ENCODE data around the gene OPCML.

OPCML gene

DNA sequence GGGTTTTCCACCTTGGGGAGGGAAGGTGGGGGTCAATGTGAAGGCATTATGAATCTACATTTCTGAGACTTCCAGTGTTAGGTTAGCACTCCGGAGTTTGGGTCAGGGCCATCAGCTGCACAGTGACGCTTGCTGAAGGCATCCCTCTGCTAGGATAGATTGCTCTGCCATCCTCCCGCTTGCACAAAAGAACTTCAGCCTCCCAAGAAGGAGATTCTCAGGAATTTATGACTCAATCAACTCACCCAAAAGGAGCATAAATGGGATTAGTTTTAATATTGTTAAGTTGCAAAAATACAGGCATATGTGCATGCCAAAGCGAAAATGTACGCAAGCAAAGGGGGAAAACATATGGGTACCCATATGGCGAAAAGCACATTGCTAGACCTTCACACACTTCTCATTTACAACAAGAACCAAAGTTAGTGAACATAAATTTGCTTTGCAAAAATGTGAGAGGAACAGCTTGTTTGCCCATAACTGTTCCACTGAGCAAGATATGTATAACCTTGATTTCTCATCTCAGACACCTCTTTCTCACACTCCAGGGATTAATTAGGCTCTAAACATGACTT lies 1013.0 kb downstream of the OPCML start:
- no peak for DNase-seq

DNA sequence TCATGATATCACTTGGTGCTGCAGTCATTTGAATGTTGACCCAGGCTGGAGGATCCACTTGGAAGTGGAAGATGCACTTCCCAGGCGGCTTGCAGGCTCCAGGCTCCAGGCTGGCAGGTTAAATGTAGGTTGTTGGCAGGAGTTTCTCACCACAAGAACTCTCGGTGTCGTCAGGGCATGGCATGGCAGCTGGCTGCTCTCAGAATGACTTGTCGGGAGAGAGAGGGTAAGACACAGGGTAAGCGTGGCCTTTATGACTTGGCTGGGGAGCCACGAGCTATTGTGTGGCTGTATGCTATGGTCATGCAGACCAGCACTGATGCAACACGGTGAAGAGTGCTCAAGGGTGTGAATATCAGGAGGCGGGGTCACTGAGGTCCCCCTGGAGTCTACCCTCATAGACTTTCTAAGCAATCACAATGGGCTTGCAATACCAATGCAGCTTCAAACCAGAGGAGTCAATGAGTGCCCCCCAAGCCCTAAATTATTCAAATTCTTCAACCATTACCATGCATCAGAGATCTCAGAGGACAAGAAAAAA lies 1027.7 kb downstream of the OPCML start:
- DNase-seq = no peak

DNA sequence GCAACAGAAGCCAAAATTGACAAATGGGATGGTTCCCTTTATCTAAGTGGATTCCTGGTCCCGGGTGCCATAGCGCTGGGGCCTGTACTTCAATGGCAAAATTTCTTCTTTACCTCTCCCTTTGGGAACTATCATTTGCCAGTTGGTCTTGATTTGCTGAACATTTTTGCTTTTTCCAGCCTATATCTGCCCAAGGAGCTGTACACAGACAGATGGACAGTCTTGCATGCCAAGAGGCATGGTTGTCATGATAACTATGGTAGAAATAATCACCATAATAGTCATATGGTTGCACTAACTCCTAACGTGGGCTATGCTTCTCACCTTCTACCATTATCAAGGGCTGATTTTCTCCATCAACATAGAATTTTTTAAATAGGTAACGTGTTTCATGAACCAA lies 1030.9 kb downstream of the OPCML start:
- no peak for DNase-seq

DNA sequence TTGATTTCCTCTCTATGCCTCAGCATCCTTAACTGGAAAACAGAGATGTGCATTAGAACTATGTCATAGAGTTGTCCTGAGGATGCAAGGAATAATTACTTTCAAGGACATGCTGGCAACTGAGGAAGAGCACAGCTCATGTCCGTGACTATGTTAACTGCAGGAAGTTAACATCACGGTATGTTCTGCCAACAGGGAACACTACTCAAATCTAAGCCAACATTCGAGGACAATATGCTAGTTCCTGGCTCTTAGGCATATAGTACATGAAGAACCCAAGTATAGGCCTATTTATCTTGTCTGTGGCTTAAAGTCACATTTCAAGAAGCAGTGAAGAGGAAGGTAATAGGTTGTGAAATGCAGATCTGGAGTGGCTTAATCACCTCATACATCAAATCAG lies 1032.6 kb downstream of the OPCML start:
- DNase-seq = no peak

GRCh38 chr11:132496341-132496740 lies 1036.0 kb downstream of the OPCML start:
- DNase-seq = no peak

- DNase-seq = no peak
Measured at GRCh38 chr11:132493801-132494200, 1038.5 kb downstream of the OPCML start.

DNA sequence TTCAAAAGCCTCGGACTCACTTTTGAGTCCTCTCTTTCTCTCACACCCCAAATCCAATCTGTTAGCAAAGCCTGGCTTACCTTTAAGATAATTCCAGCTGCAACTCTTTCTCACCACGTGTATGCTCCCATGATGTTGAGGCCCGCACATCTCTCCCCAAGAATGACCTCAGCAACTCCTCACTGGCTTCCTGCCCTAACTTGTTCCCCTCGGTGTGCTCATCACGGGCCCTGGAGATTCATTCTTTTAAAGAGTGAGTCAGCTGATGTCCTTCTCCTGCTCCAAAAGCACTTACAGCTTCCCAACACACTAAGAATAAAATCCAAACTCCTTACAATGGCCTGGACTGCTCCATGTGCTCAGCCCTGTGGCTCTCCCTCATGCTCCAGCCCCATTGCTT lies 1041.3 kb downstream of the OPCML start:
- no peak for DNase-seq

DNA sequence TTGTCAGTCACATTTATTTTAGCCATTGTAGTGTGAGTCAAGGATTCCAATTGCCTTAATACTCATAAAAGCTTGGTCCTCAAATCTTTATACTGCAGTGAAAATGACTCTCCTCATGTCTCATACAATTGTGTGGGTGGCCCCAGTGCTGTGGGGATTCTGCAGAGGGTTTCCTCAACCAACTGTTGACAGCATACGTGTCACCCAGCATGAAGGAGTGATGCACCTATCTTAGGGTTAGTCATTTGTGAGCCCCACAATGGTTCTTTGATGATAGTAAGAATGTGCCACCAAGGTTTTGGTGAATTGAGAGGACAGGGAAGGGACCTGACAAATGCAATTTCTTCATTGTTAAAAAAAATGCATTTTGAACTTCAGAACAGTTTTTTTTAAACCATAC lies 1046.2 kb downstream of the OPCML start:
- DNase-seq = no peak

DNA sequence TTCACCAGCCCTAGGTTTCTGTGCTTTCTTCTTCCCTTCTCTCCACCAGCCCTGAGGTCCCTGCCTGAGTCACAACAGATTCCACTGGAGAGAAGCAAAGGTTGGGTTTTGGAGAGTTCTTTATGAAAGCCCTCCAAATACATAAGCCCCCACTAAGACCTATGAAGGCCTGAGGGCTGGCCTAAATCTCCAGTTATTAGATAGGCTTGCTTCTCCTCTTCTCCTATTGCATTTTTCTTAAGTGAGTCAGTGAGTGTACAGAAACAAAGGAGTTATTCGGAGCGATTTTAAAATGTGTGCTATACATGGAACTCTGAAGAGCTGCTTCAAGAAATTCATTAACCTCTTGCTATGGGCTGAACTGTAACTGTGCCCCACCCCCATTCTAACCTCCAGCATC lies 1057.3 kb downstream of the OPCML start:
- DNase-seq = no peak

- no peak for DNase-seq
Measured at GRCh38 chr11:132472411-132473172, 1059.7 kb downstream of the OPCML start.

GRCh38 chr11:132471466-132471865 lies 1060.8 kb downstream of the OPCML start:
- no peak for DNase-seq

DNA sequence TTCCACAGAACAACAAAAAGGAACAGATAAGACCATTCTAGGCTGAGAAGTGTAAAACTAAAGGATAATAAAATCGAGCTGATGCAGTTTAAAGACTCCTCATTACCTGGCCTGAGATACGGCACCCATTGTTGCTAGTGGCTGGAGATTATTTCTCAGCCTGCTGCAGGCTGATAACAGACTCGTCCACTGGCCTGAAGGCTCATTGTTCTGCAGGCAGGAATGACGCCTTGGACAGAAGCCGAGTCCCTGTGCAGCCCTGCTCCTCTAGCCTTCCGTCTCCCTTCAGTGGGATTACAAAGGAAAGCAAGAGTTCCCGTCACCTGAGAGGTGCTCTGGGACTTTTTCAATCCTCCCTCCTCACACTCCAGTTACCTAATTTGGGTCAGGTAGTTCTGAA lies 1065.3 kb downstream of the OPCML start:
- DNase-seq = no peak

DNA sequence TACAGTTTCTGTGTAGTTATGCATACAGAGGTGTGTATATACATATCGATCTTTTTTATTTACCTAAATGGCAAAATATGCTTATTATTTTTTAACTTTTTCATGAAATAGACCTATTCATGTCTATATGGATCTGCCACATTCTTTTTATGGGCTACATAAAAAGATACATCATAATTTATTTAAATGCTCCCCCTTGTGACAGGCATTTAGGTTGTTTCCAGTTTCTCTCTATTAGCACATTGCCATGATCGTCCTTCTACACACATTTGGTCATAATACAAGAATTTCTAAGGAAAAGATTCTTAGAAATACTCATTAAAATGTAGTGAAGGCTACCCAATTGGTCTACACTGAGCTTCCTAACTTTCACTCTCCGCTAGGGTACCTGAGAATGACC lies 1067.4 kb downstream of the OPCML start:
- no peak for DNase-seq

- DNase-seq = no peak
Measured at GRCh38 chr11:132464003-132464342, 1068.3 kb downstream of the OPCML start.

- DNase-seq = no peak
Measured at GRCh38 chr11:132463295-132464002, 1068.9 kb downstream of the OPCML start.

DNA sequence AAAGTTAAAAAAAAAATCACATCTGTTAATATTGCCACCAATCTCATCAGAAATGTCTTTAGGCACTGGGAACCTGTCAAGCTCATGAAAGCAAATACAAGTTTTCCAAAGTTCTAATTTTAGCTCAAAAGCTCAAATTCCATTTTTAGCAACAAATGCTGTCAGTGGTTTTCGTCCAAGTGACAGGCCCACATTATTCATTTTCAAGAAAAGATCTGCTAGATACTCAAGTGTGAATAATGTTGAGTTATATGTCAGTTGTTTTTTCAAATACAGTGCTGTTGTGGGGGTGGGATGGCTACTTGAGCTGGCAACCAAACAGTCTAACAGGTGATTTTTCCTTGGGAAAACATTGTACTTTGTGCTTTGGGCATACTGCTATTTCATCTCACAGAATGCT lies 1072.6 kb downstream of the OPCML start:
- no peak for DNase-seq

- peak; percentile 23 for DNase-seq
Measured at GRCh38 chr11:132457445-132457844, 1074.9 kb downstream of the OPCML start.

DNA sequence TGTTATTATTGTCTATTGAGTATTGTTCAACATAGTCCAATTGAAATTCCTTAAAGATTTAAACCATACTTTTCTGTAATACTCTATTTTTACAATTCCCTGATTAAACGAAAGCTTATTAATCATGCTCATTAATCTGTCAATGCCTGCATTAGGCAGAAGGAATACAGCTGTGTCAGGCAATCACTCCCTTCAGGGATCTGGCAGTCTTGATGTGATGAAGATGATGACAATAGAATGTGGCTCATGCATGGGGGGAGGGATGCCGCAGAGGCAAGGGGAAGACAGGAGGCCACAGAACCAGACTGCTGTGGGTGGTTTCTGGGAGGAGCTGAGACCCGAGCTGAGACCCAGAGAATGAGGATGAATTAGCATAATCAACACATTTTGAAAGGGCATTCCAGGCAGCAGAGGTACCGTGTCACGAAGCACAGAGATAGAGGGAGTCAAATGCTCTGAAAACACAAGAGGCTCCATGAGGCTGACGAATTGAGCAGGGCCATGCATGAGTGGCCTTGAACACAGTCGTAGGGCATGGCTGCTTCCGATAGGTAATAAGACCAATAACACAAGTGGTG lies 1075.5 kb downstream of the OPCML start:
- DNase-seq = peak; percentile 17

- DNase-seq = no peak
Measured at GRCh38 chr11:132455044-132455443, 1077.3 kb downstream of the OPCML start.

- peak; percentile 26 for DNase-seq
Measured at GRCh38 chr11:132453406-132453805, 1078.9 kb downstream of the OPCML start.

DNA sequence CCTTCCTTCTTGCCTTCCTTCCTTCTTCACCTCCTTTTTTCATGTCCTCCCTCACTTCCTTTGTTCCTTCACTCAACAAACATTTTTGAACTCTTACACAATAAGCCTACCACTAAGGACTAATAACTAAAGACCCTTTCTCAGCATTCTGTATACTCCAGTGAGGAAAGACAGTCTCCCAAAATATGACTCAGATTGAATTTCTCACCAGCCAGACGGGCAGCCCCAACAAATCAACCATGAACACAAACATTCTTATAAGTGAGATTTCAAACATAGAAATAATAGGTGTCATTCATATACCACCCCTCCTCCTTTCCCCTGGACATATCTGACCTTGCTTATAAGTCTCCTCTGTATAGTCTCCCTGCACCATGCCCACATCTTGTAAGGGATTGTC lies 1079.7 kb downstream of the OPCML start:
- DNase-seq = no peak

- DNase-seq = no peak
Measured at GRCh38 chr11:132451942-132452601, 1080.2 kb downstream of the OPCML start.

GRCh38 chr11:132450631-132451030 lies 1081.7 kb downstream of the OPCML start:
- no peak for DNase-seq
